ENCODE results near the gene BCAT1. TPM values are rescaled to one million over a fixed set of nuclear protein-coding genes. Genes with fewer than 3 reads are reported as not detected.

Gene BCAT1
- total and polyA plus RNA-seq, 2 donors (not counting 1 experiment from before 2014, with no cell fraction given) = 0.33 to 9.6 TPM

DNA sequence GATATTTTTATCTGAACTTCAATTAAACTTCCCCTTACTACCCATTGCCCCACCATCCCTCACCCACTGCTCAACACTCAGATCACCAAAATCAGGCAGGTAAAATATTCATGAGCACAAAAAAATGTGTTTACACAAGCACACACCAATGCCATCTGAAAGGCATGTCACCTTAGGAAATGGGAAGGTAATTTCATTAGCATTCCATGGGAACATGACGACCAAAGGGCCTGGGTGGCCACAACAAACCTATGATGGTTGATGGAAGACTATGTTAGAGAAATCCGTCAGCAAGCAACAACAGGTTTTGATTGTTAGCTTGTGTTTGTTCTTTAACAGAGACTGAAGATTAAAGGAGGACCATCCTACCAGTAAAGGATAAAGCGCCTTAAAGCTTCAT lies 97.6 kb downstream of the BCAT1 start:
- no peaks in the 10 kb centered on the region for H3K9me3 Mint-ChIP-seq (ENCODE audit: insufficient read depth)
- H4K20me1 ChIP-seq (ENCODE audit: control insufficient read depth, insufficient read depth, low read length, poor library complexity, severe bottlenecking) = no peaks in the 10 kb centered on the region
- H3K27me3 ChIP-seq (replicated peaks in 1 of 4; ENCODE audit: control extremely low read depth in 1 of 4, control insufficient read depth in 3 of 4, insufficient read depth in 4 of 4, low read length in 3 of 4) = no peaks in the 10 kb centered on the region
- no peak overlapping the region for H3K4me2 ChIP-seq (replicated peaks; ENCODE audit: low read depth, low read length, poor library complexity, severe bottlenecking)
- WGBS (ENCODE audit: insufficient coverage) = 80% methylated on average over 1 of the region's 3 CpGs
- H3K4me1 Mint-ChIP-seq = no peaks in the 10 kb centered on the region
- intact Hi-C loops (cut with micrococcal nuclease) = no loop called here
- no peak overlapping the region for H3K27ac Mint-ChIP-seq
- no peaks in the 10 kb centered on the region for H3K4me1 ChIP-seq (ENCODE audit: control insufficient read depth in 2 of 2, insufficient read depth in 2 of 2, low read length in 2 of 2)
- no peak for DNase-seq
- H3K27me3 Mint-ChIP-seq = no peaks in the 10 kb centered on the region
- H2AFZ ChIP-seq (ENCODE audit: insufficient read depth, low read depth, low read length, poor library complexity, severe bottlenecking) = no peak overlapping the region
- POLR2A ChIA-PET = no interaction called here
- H3K4me3 Mint-ChIP-seq = no peak overlapping the region
- H3K79me2 ChIP-seq (ENCODE audit: control insufficient read depth, insufficient read depth, low read length) = no peaks in the 10 kb centered on the region
- H3K9ac ChIP-seq (ENCODE audit: low read length) = no peak overlapping the region
- no peak overlapping the region for H3K4me3 ChIP-seq (ENCODE audit: control extremely low read depth in 1 of 5, extremely low read depth in 1 of 5, insufficient read depth in 1 of 5, low read depth in 2 of 5, low read length in 4 of 5)
- no peak overlapping the region for H3K27ac ChIP-seq (ENCODE audit: low read length in 2 of 2)
- H3K36me3 ChIP-seq (replicated peaks in 1 of 2; ENCODE audit: control extremely low read depth in 1 of 2, control insufficient read depth in 1 of 2, extremely low read depth in 1 of 2, insufficient read depth in 2 of 2, low read length in 1 of 2) = no peaks in the 10 kb centered on the region
- no peak for TF ChIP-seq EZH2 (IDR thresholded peaks at IDR 0.05; ENCODE audit: borderline replicate concordance, insufficient read depth, low read depth, low read length, poor library complexity, severe bottlenecking)
- TF ChIP-seq, protein P1, sequence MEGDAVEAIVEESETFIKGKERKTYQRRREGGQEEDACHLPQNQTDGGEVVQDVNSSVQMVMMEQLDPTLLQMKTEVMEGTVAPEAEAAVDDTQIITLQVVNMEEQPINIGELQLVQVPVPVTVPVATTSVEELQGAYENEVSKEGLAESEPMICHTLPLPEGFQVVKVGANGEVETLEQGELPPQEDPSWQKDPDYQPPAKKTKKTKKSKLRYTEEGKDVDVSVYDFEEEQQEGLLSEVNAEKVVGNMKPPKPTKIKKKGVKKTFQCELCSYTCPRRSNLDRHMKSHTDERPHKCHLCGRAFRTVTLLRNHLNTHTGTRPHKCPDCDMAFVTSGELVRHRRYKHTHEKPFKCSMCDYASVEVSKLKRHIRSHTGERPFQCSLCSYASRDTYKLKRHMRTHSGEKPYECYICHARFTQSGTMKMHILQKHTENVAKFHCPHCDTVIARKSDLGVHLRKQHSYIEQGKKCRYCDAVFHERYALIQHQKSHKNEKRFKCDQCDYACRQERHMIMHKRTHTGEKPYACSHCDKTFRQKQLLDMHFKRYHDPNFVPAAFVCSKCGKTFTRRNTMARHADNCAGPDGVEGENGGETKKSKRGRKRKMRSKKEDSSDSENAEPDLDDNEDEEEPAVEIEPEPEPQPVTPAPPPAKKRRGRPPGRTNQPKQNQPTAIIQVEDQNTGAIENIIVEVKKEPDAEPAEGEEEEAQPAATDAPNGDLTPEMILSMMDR (IDR thresholded peaks at IDR 0.05) = no peak
- CTCF ChIA-PET = interaction anchor here (0.7 to 4.1 kb wide), 6 partner anchors 13 to 1267 kb away, joined by 3 to 31 read pairs (median 4); no protein-coding TSS in a partner anchor
- no peaks in the 10 kb centered on the region for H3K9me3 ChIP-seq (ENCODE audit: control extremely low read depth in 1 of 3, control insufficient read depth in 2 of 3, insufficient read depth in 1 of 3, low read length in 2 of 3)
- ATAC-seq (ENCODE audit: low read depth) = no peak

DNA sequence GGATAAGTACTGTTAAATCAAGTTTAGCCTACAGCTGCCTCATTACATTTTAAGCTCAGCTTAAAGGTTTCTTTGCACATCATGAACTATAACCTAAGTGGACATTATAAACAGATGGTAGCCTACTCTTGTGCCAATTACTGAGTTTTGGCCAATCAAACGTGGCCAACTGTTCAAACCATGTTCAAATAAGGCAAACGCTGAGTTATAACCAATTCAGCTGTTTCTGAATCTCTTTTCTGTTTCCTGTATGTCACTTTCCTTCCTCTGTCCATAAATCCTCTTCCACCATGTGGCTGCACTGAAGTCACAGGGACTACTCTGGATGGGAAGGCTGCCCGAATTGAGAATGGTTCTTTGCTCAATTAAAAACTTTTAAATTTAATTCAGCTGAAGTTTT lies 98.4 kb downstream of the BCAT1 start:
- POLR2A ChIA-PET = no interaction called here
- H3K27me3 ChIP-seq (replicated peaks in 1 of 4; ENCODE audit: control extremely low read depth in 1 of 4, control insufficient read depth in 3 of 4, insufficient read depth in 4 of 4, low read length in 3 of 4) = no peaks in the 10 kb centered on the region
- H3K4me2 ChIP-seq (replicated peaks; ENCODE audit: low read depth, low read length, poor library complexity, severe bottlenecking) = no peak overlapping the region
- H3K27ac ChIP-seq (ENCODE audit: low read length in 2 of 2) = no peak overlapping the region
- TF ChIP-seq EZH2 (IDR thresholded peaks at IDR 0.05; ENCODE audit: borderline replicate concordance, insufficient read depth, low read depth, low read length, poor library complexity, severe bottlenecking) = no peak
- TF ChIP-seq, protein P1 (IDR thresholded peaks at IDR 0.05) = no peak
- no peak for DNase-seq
- no peaks in the 10 kb centered on the region for H3K9me3 ChIP-seq (ENCODE audit: control extremely low read depth in 1 of 3, control insufficient read depth in 2 of 3, insufficient read depth in 1 of 3, low read length in 2 of 3)
- H2AFZ ChIP-seq (ENCODE audit: insufficient read depth, low read depth, low read length, poor library complexity, severe bottlenecking) = no peak overlapping the region
- Mint-ChIP-seq H3K27me3 (no peaks in the 10 kb centered on the region), H3K9me3 (ENCODE audit: insufficient read depth) (no peaks in the 10 kb centered on the region), H3K4me1 (no peaks in the 10 kb centered on the region), H3K27ac (no peak overlapping the region), H3K4me3 (no peak overlapping the region)
- H3K4me1 ChIP-seq (ENCODE audit: control insufficient read depth in 2 of 2, insufficient read depth in 2 of 2, low read length in 2 of 2) = no peaks in the 10 kb centered on the region
- H4K20me1 ChIP-seq (ENCODE audit: control insufficient read depth, insufficient read depth, low read length, poor library complexity, severe bottlenecking) = no peaks in the 10 kb centered on the region
- H3K4me3 ChIP-seq (ENCODE audit: control extremely low read depth in 1 of 5, extremely low read depth in 1 of 5, insufficient read depth in 1 of 5, low read depth in 2 of 5, low read length in 4 of 5) = no peak overlapping the region
- no peaks in the 10 kb centered on the region for H3K36me3 ChIP-seq (replicated peaks in 1 of 2; ENCODE audit: control extremely low read depth in 1 of 2, control insufficient read depth in 1 of 2, extremely low read depth in 1 of 2, insufficient read depth in 2 of 2, low read length in 1 of 2)
- no peaks in the 10 kb centered on the region for H3K79me2 ChIP-seq (ENCODE audit: control insufficient read depth, insufficient read depth, low read length)
- no peak overlapping the region for H3K9ac ChIP-seq (ENCODE audit: low read length)
- WGBS (ENCODE audit: insufficient coverage) = 27% methylated on average over 2 of the region's 3 CpGs
- intact Hi-C loops (cut with micrococcal nuclease) = no loop called here
- CTCF ChIA-PET = interaction anchor here (0.7 to 1.5 kb wide), 3 partner anchors 12 to 1267 kb away, joined by 3 read pairs; no protein-coding TSS in a partner anchor
- ATAC-seq (ENCODE audit: low read depth) = no peak

Data from B cell (primary cell).